ENCODE measurements around the gene LAMA4.

LAMA4 gene

DNA sequence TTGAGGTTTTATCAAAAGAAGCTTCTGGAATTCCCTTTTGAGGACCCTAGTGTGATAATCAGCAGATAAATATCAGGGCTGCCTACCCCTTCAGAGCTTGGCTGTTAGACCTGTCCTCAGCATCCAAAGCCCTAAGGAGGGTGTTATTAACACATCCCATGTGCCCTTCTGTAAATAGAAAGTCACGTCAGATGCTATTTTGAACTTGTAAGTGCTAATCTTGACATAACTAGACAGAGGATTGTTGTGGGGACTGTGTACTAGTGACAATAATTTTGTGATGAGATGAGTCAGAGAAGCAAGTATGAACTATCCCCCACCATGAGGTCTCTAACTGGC, 4.9 kb upstream of the LAMA4 start:
- no peak overlapping the region for H3K27ac ChIP-seq
- no peak for TF ChIP-seq ZFX (IDR thresholded peaks at IDR 0.05; ENCODE audit: borderline replicate concordance)
- TF ChIP-seq, protein P1, sequence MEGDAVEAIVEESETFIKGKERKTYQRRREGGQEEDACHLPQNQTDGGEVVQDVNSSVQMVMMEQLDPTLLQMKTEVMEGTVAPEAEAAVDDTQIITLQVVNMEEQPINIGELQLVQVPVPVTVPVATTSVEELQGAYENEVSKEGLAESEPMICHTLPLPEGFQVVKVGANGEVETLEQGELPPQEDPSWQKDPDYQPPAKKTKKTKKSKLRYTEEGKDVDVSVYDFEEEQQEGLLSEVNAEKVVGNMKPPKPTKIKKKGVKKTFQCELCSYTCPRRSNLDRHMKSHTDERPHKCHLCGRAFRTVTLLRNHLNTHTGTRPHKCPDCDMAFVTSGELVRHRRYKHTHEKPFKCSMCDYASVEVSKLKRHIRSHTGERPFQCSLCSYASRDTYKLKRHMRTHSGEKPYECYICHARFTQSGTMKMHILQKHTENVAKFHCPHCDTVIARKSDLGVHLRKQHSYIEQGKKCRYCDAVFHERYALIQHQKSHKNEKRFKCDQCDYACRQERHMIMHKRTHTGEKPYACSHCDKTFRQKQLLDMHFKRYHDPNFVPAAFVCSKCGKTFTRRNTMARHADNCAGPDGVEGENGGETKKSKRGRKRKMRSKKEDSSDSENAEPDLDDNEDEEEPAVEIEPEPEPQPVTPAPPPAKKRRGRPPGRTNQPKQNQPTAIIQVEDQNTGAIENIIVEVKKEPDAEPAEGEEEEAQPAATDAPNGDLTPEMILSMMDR (IDR thresholded peaks at IDR 0.05) = no peak

DNA sequence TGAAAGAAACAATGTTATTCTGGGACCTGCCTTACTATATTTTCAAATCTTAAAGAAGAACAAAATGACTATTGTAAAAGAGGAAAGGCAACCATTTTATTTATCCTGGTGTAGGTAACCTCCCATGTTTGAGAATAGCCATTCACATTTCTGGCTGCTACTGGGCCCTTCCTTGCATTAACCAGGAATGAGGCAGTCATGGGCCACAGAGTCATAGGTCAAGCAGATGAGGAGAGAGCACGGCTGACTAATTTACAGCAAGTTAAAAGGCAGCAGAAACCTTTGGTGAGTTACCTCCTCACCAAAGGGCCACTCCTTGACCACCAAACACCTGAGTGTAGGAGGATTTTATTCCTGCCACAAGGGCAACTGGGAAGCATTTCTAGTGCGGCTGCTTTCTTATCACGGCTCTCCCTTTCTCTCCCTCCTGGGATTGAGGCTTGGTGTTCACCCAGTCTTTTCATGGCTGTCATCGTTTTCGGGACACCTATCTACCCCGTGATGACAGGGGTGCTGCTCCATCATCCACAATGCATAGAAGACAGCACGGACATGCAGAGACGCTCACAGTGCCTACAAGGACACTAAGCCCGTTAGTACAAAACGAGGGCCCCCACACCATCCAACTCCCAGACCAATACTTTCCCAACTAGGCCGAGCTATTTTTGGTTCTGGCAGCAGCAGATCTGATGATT, 4.4 kb upstream of the LAMA4 start:
- no peak overlapping the region for H3K27ac ChIP-seq
- TF ChIP-seq ZFX (IDR thresholded peaks at IDR 0.05; ENCODE audit: borderline replicate concordance) = no peak
- TF ChIP-seq, protein P1 (IDR thresholded peaks at IDR 0.05) = no peak

DNA sequence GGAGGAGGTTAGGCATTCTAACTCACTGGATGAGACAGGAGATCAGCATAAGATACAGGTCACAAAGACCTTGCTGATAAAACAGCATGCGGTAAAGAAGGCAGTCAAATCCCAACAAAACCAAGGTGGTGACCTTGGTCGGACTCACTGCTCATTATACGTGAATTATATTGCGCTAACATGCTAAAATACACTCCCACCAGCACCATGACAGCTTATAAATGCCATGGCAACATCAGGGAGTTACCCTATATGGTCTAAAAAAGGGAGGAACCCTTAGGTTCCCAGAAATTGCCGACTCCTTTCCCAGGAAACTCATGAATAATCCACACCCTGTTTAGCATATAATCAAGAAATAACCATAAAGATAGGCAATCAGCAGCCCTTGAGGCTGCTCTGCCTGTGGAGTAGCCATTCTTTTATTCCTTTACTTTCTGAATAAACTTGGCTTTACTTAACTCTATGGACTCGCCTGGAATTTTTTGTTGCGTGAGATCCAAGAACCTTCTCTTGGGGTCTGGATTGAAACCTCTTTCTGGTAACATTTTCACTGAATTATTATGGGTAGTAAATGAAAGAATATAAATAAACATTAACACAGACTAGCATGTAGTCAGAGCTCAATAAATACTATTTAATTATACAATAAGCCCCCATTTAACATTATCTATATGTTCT, 3.0 kb upstream of the LAMA4 start:
- no peak overlapping the region for H3K27ac ChIP-seq
- TF ChIP-seq, protein P1 (IDR thresholded peaks at IDR 0.05) = no peak
- TF ChIP-seq ZFX (IDR thresholded peaks at IDR 0.05; ENCODE audit: borderline replicate concordance) = no peak

DNA sequence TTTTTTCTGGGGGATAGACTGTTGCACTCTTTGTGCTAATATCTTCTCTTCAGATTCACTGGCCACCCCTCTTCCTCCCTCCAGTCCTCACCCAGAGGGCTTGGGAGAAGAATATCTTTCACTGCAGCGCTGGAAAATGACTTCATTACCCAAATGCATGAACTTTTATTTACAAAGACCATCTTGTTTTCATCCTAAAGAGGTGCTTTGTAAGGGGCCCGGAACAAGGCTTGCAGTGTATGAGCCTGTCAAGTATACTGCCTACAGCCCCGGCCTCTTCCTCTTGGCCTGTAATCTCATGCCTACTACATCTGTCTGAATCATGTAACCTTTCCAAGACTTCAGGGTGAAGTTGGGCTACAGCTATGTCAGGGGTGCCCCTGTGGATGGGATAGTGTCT, 554 bp upstream of the LAMA4 start:
- no peak for TF ChIP-seq ZFX (IDR thresholded peaks at IDR 0.05; ENCODE audit: borderline replicate concordance)
- TF ChIP-seq, protein P1 (IDR thresholded peaks at IDR 0.05) = no peak
- no peak overlapping the region for H3K27ac ChIP-seq

DNA sequence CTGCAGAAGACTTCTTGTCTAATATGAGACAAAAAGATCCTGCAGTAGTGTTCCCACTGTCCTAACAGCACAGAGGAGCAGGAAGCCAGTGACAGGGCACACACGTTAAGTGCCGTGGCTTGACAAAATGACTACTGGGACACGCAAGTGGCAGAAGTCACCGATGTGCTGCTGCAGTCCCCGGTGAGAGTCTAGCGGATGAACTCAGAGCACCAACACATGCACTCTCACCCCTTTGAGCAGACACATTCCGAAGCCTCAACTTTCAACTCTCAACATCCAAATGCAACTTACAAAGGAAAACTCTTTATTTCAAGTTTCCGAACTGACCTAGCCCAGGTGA, 898 bp downstream of the LAMA4 start:
- H3K27ac ChIP-seq = no peak overlapping the region
- TF ChIP-seq, protein P1 (IDR thresholded peaks at IDR 0.05) = no peak
- TF ChIP-seq ZFX (IDR thresholded peaks at IDR 0.05; ENCODE audit: borderline replicate concordance) = no peak

DNA sequence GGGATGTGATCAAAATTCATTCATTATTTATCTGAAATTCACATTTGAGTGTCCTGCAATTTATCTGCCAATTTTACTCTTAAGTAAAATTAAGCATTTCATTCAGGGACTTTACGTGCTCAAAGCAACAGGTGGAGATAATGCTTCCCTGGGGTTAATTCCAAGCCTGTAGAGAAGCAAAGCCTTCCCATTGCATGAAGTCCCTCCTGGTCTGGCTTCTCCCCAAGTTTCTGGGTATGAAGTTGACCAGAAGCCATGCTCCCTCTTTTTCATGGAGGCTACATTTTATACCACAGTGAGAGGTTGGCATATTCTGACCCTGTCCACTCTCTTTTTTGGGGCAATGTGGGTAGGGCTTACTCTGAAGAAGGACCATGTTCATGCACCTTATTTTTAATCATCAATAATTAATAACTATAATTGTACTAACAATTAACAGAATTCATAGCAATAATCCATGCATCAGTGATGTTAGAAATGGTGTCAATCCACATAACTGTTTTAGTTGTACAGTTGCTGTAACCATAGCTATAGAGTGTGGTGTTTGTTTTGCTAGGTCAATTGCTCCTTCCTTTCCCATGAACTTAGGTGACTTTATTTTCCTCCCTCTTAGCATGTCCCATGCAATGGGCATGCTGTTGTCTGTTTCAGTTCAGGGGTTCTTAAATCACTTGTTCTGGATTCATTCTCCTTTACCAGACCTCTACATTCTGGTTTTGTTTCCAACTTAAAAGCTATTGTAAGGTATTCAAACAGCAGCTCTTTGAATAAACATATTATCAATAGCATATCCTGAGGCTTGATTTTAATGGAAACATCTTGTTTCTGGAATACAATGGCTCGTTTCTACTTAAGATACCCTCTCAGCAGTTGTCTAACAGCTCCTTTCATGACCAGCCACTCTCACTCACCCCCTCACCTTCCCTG, 1.5 kb downstream of the LAMA4 start:
- TF ChIP-seq, protein P1 (IDR thresholded peaks at IDR 0.05) = no peak
- TF ChIP-seq ZFX (IDR thresholded peaks at IDR 0.05; ENCODE audit: borderline replicate concordance) = no peak
- H3K27ac ChIP-seq = no peak overlapping the region
